H9 (cell line): Measurements from ENCODE around the gene IFITM1. TPM values are rescaled to one million over a fixed set of nuclear protein-coding genes. Genes with fewer than 3 reads are reported as not detected.

ENCODE experiments used
- DNase-seq: peaks from one replicate; pipeline ENCODE4 v3.0.0-alpha.2; 2017
- H2AFZ ChIP-seq: one replicate; pipeline ENCODE4 v1.6.1; 2013; ENCODE audit warnings: mild to moderate bottlenecking, low read length, control low read depth, moderate library complexity
- H2AK5ac ChIP-seq: 2 replicates; pipeline ENCODE4 v1.6.1; 2013; ENCODE audit warnings: low read length, control low read depth, mixed read lengths; ENCODE audit not compliant: insufficient read length
- H2BK120ac ChIP-seq: one replicate; pipeline ENCODE4 v1.6.1; 2013; ENCODE audit warnings: low read depth, mild to moderate bottlenecking, low read length, control low read depth, inconsistent platforms; ENCODE audit not compliant: poor library complexity, severe bottlenecking
- H2BK12ac ChIP-seq: 2 replicates; pipeline ENCODE4 v1.6.1; 2013; ENCODE audit warnings: low read length, control low read depth, mixed read lengths, low read depth; ENCODE audit not compliant: insufficient read length
- H2BK15ac ChIP-seq: 2 replicates; pipeline ENCODE4 v1.6.1; 2013; ENCODE audit warnings: low read depth, low read length, control low read depth
- H2BK20ac ChIP-seq: one replicate; pipeline ENCODE4 v1.6.1; 2013; ENCODE audit warnings: low read depth, mild to moderate bottlenecking, low read length, control low read depth, inconsistent platforms; ENCODE audit not compliant: poor library complexity, severe bottlenecking
- H2BK5ac ChIP-seq: 2 replicates; pipeline ENCODE4 v1.6.1; 2013; ENCODE audit warnings: low read length, control low read depth, mixed read lengths; ENCODE audit not compliant: insufficient read length
- H3K14ac ChIP-seq: 2 replicates; pipeline ENCODE4 v1.6.1; 2013; ENCODE audit warnings: low read length, control low read depth; ENCODE audit not compliant: insufficient read depth
- H3K18ac ChIP-seq: 2 replicates; pipeline ENCODE4 v1.6.1; 2013; ENCODE audit warnings: low read depth, mild to moderate bottlenecking, mixed read lengths, low read length, control low read depth; ENCODE audit not compliant: insufficient read length
- H3K23ac ChIP-seq: 2 replicates; pipeline ENCODE4 v1.6.1; 2013; ENCODE audit warnings: low read length, control low read depth, mixed read lengths, low read depth; ENCODE audit not compliant: insufficient read length
- H3K23me2 ChIP-seq: 2 replicates; pipeline ENCODE4 v1.6.1; 2013; ENCODE audit warnings: low read depth, mild to moderate bottlenecking, mixed read lengths, low read length, control low read depth; ENCODE audit not compliant: insufficient read length, poor library complexity, severe bottlenecking
- H3K27ac ChIP-seq: 2 replicates; pipeline ENCODE4 v1.5.1; 2013; ENCODE audit warnings: low read length, control low read depth, mixed read lengths, low read depth; ENCODE audit not compliant: insufficient read length
- H3K27me3 ChIP-seq: 2 replicates; pipeline ENCODE4 v1.6.1; 2013; ENCODE audit warnings: low read length, control low read depth, inconsistent platforms; ENCODE audit not compliant: insufficient read depth
- H3K4ac ChIP-seq: 2 replicates; pipeline ENCODE4 v1.6.1; 2013; ENCODE audit warnings: low read depth, mild to moderate bottlenecking, control low read depth, inconsistent platforms, low read length, moderate library complexity
- H3K4me1 ChIP-seq: 2 replicates; pipeline ENCODE4 v1.6.1; 2013; ENCODE audit warnings: low read length, control low read depth, inconsistent platforms; ENCODE audit not compliant: insufficient read depth
- H3K4me2 ChIP-seq: 2 replicates; pipeline ENCODE4 v1.6.1; 2013; ENCODE audit warnings: low read length, control low read depth, mixed read lengths; ENCODE audit not compliant: insufficient read length, insufficient read depth
- H3K56ac ChIP-seq: 2 replicates; pipeline ENCODE4 v1.6.1; 2013; ENCODE audit warnings: low read depth, mild to moderate bottlenecking, mixed read lengths, low read length, control low read depth; ENCODE audit not compliant: insufficient read length
- H3K79me1 ChIP-seq: 2 replicates; pipeline ENCODE4 v1.6.1; 2013; ENCODE audit warnings: low read depth, mild to moderate bottlenecking, moderate library complexity, low read length, control low read depth, inconsistent platforms; ENCODE audit not compliant: insufficient read depth, poor library complexity, severe bottlenecking
- H3K79me2 ChIP-seq: 2 replicates; pipeline ENCODE4 v1.6.1; 2013; ENCODE audit warnings: low read length, control low read depth, inconsistent platforms; ENCODE audit not compliant: insufficient read depth
- H3K9ac ChIP-seq: 2 replicates; pipeline ENCODE4 v1.6.1; 2013; ENCODE audit warnings: low read length, control low read depth, mixed read lengths; ENCODE audit not compliant: insufficient read length; ENCODE audit errors: extremely low read depth
- H3K9me3 ChIP-seq: one replicate; pipeline ENCODE4 v1.6.1; 2013; ENCODE audit warnings: low read depth, low read length, inconsistent platforms; ENCODE audit not compliant: control insufficient read depth
- H3T11ph ChIP-seq: one replicate; pipeline ENCODE4 v1.6.1; 2013; ENCODE audit warnings: mild to moderate bottlenecking, low read length, control low read depth, inconsistent platforms
- H4K20me1 ChIP-seq: one replicate; pipeline ENCODE4 v1.6.1; 2013; ENCODE audit not compliant: control insufficient read depth, insufficient read length, insufficient read depth
- H4K5ac ChIP-seq: 2 replicates; pipeline ENCODE4 v1.6.1; 2013; ENCODE audit warnings: low read depth, mild to moderate bottlenecking, mixed read lengths, low read length, control low read depth; ENCODE audit not compliant: insufficient read length
- H4K8ac ChIP-seq: replicated peaks from 2 replicates; pipeline ENCODE4 v1.6.1; 2013; ENCODE audit warnings: low read length, control low read depth, mixed read lengths, low read depth; ENCODE audit not compliant: insufficient read length
- H4K91ac ChIP-seq: 2 replicates; pipeline ENCODE4 v1.6.1; 2013; ENCODE audit warnings: low read depth, mild to moderate bottlenecking, moderate library complexity, mixed read lengths, low read length, control low read depth; ENCODE audit not compliant: insufficient read length
- H3K27ac Mint-ChIP-seq, 3 experiments: 2 replicates in 2 of 3; 3 replicates in 1 of 3; pipeline ENCODE4 v1.8.0; 2020 to 2021; ENCODE audit warnings: mixed read lengths in 3 of 3, mild to moderate bottlenecking in 1 of 3, moderate library complexity in 1 of 3
- H3K27me3 Mint-ChIP-seq: 2 replicates; pipeline ENCODE4 v1.8.0; 2021; ENCODE audit warnings: low read depth, mild to moderate bottlenecking, moderate library complexity, mixed read lengths
- H3K36me3 Mint-ChIP-seq, 3 experiments: 2 replicates in 2 of 3; 3 replicates in 1 of 3; pipeline ENCODE4 v1.8.0; 2020 to 2021; ENCODE audit warnings: low read depth in 3 of 3, mixed read lengths in 3 of 3; ENCODE audit not compliant: insufficient read depth in 1 of 3
- H3K4me1 Mint-ChIP-seq, 2 experiments: 2 replicates each; pipeline ENCODE4 v1.8.0; 2020; ENCODE audit warnings: mixed read lengths in 2 of 2
- H3K4me3 Mint-ChIP-seq, 2 experiments: 2 replicates in 1 of 2; 3 replicates in 1 of 2; pipeline ENCODE4 v1.8.0; 2020 to 2021; ENCODE audit warnings: mild to moderate bottlenecking in 2 of 2, mixed read lengths in 2 of 2, moderate library complexity in 1 of 2
- H3K9me3 Mint-ChIP-seq, 2 experiments: 2 replicates in 1 of 2; 3 replicates in 1 of 2; pipeline ENCODE4 v1.8.0; 2020; ENCODE audit warnings: mild to moderate bottlenecking in 2 of 2, mixed read lengths in 2 of 2, moderate library complexity in 1 of 2
- WGBS: extraction: QIAGEN DNeasy Blood & Tissue Kit; methylation state at CpG from one replicate; pipeline ENCODE4 v1.1.7; 2013; ENCODE audit warnings: missing lambda C conversion rate, low lambda C conversion rate, mixed read lengths; ENCODE audit not compliant: insufficient read length; ENCODE audit errors: extremely low coverage; 5-methylcytosine and 5-hydroxymethylcytosine counted together
- total RNA-seq: library from RNA; stranded (reverse); gene quantifications from 2 replicates; pipeline ENCODE4 v1.2.1, GENCODE V29; 2021
- TF ChIP-seq, protein P1 (sequence below): fragments of 200-600 bp; sonication (generic); conservative IDR thresholded peaks from 3 replicates; pipeline ENCODE4 v1.8.0; 2021; ENCODE audit warnings: antibody characterized with exemption, mild to moderate bottlenecking

IFITM1 gene
- total RNA-seq, 1 experiment from 2014 or later, result 500 TPM

GRCh38 chr11:284105-285020, 29.5 kb upstream of the IFITM1 start:
- Histone ChIP-seq H2AK5ac (no peak overlapping the region), H3T11ph (no peak overlapping the region), H2BK20ac (no peak overlapping the region), H2BK5ac (no peak overlapping the region), H3K4me1 (no peaks in the 10 kb centered on the region), H3K4me2 (no peak overlapping the region), H3K23me2 (peaks cover 6% of the 10 kb centered on the region), H3K23ac (no peak overlapping the region), H2BK120ac (no peak overlapping the region), H4K91ac (no peak overlapping the region), H3K18ac (no peak overlapping the region), H3K79me1 (no peaks in the 10 kb centered on the region), H4K20me1 (no peaks in the 10 kb centered on the region), H2BK12ac (no peak overlapping the region), H4K8ac (no peak overlapping the region), H3K9ac (no peak overlapping the region), H2BK15ac (no peak overlapping the region), H3K4ac (no peak overlapping the region), H4K5ac (no peak overlapping the region), H3K27ac (no peak overlapping the region), H3K14ac (no peak overlapping the region), H3K56ac (no peak overlapping the region), H3K9me3 (no peaks in the 10 kb centered on the region), H3K79me2 (no peaks in the 10 kb centered on the region), H2AFZ (no peak overlapping the region), H3K27me3 (peaks cover 7% of the 10 kb centered on the region; the same call in 1 of the 2 replicates)
- Mint-ChIP-seq H3K27me3 (peaks cover 13% of the 10 kb centered on the region), H3K27ac (0 out of 7 replicates have a peak overlapping the region, but pooled peaks of 1 of the 3 experiments have one; percentile 37), H3K4me1 (peaks cover 26 to 32% of the 10 kb centered on the region in 2 experiments), H3K9me3 (peaks cover 0 to 2% of the 10 kb centered on the region in 2 experiments; a peak in 1 of 5 replicates), H3K4me3 (no peak overlapping the region; a peak in 1 of 5 replicates), H3K36me3 (no peaks in the 10 kb centered on the region; a peak in 3 of 7 replicates)
- WGBS, result no CpG with 5 or more reads among the region's 24 CpGs
- TF ChIP-seq, protein P1, sequence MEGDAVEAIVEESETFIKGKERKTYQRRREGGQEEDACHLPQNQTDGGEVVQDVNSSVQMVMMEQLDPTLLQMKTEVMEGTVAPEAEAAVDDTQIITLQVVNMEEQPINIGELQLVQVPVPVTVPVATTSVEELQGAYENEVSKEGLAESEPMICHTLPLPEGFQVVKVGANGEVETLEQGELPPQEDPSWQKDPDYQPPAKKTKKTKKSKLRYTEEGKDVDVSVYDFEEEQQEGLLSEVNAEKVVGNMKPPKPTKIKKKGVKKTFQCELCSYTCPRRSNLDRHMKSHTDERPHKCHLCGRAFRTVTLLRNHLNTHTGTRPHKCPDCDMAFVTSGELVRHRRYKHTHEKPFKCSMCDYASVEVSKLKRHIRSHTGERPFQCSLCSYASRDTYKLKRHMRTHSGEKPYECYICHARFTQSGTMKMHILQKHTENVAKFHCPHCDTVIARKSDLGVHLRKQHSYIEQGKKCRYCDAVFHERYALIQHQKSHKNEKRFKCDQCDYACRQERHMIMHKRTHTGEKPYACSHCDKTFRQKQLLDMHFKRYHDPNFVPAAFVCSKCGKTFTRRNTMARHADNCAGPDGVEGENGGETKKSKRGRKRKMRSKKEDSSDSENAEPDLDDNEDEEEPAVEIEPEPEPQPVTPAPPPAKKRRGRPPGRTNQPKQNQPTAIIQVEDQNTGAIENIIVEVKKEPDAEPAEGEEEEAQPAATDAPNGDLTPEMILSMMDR, result no peak
- DNase-seq, result peak; percentile 34
